CD4-positive, alpha-beta T cell treated with Interferon gamma for 1 hour (primary cell): Measurements from ENCODE around the gene HOXC9.
A peak's percentile ranks its signal among the peaks of the same experiment; 100 is the strongest.

Experiments used
- DNase-seq: peaks from one replicate; pipeline ENCODE4 v3.0.0-alpha.2; 2020

HOXC9 gene

DNA sequence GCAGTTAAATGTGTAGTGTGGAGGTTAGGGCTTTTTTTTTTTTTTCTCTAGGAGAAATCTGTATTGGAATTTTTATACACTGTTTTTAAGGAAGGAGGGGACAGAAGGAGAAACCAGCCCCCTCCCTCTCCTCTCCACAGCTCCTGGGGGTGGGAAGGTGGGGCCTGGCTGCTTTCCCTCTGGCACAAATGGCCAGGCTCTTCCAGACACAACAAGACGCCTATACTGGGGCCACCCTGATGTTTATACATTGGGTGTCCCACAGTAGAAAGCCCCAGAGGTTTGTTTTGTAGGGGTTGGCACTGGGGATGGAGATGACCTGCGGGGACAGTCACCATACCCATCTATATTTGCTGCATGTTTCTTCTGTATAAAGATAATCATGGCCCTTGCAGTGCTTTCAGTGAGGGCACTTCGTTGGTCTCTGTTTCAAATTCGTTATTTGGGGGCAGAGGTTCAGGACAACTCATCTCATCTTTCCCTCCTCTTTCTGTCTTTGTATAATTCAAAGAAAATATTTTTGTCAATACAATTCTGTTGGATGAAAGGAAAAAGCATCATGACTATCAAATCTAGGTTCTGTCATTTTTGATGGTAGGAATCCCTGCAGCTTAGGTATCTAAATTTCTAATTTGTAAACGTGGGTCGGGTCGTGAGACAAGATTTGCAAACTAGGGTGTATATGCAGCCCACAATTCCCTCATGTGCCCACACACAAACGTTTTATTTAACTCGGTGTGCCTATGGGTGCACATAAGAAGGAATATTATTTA lies 23.0 kb upstream of the HOXC9 start:
- no peak for DNase-seq

DNA sequence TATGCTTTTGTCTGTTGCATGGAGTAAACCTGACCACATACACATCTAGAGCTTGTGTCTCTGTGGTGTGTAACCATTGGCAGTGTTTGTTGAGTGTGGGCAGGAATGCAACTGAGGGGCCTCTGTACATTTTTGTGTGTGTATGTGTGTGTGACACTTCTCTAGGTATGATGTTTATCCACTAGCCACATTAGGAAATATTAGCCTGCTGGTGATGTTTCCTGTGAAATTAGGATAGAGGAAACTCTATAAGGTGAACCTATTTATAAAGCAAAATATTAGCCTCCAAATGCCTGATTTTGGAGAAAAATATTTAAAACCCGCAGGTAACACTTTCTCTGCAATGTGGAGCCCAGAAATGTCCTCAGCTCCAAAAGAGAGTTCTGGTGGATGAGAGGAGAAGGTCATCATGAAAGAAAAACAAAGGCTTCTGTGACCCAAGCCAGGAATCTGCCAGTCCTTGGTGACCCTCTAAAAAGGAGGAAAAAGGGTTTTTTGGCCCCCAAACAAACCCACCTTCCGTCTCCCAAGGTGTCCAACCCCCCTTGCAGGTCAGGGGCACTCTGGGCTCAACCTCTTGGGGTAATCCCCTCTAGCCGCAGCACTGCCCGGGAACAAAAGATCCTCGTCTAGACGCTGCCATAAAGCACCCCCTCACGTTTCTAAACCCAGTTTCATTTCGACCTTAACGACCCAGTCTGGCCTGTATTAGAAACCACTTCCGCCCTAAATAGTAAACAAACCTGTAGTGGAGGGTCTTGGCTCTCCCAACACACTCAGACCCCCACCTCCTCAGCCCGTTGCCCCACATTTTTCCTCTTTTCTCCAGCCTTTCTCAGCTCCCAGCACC lies 22.1 kb upstream of the HOXC9 start:
- no peak for DNase-seq

DNA sequence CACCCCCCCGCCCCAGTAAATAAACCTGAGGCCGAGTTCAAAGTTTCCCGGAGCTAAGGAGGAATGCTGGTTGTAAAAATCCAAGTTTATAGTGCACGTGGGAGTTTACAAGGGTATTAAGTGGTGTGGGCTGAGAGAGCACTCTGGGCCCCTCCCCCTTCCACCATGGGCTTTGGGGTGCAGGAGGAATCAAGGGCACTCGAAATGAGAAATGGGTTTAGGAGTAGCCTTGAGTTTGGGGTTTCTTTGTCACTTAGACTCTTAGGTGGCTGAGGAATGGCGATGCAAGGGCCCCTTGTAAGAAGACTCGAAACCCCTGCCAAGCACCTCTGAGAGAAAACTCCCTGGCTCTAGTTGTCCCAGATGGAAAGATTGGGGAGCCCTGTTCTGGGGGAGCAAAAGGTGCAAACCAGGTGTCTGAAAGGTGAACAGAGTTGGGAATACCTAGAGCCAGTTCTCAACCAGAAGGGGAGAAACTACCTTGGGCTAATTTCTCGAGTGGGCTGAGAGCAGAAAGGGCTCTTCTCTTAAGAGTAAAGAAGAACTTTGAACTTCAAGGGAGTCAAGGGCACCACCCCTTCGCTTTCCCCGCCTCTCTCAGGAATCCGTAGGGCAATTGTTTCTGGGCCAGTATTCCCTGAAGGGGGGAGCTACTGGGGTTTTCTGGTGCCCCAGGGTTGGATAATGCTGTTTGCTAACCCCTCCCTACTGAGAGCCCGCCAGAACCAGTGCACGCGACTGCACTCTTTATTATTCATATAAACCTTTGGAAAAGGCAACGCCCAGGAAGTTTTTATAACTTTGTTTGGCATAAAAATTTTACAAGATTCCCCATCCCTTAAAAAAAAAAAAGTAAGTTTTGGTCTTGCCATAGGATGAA lies 21.2 kb upstream of the HOXC9 start:
- DNase-seq, result no peak

GRCh38 chr12:53980104-53980801 lies 19.7 kb upstream of the HOXC9 start:
- no peak for DNase-seq

DNA sequence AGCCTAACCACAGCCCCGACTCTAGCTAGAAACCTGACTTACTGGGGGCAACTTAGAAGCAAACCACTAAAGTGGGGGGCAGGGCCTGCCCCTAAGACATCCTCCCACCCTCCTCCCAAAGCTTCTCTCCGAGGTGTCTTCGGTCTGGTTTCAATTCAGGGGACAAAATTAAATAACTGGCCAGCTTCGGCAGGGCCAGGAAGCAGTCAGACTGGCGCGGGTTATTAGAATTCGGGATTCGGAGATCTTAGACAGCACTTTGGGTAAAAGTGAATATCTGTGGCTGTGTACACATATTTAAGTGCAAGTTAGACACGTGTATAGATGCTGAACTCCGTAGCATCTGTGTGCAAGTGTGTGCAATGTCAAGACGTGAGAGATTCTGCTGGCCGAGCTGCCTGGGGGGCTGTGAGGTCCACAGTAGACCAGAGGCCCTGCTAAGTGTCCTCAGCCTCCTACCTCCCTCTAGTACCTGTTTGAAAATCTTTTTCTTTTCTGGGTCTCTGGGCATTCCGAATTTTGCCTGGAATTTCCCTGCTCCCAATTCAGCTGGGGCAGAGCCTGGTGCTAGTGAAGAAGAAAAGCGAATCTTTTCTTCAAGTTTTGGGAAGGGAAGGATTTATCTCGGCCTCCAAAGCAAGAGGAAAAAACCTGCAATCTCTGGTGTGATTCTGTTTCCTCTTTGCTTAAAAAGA lies 19.0 kb upstream of the HOXC9 start:
- no peak for DNase-seq

DNA sequence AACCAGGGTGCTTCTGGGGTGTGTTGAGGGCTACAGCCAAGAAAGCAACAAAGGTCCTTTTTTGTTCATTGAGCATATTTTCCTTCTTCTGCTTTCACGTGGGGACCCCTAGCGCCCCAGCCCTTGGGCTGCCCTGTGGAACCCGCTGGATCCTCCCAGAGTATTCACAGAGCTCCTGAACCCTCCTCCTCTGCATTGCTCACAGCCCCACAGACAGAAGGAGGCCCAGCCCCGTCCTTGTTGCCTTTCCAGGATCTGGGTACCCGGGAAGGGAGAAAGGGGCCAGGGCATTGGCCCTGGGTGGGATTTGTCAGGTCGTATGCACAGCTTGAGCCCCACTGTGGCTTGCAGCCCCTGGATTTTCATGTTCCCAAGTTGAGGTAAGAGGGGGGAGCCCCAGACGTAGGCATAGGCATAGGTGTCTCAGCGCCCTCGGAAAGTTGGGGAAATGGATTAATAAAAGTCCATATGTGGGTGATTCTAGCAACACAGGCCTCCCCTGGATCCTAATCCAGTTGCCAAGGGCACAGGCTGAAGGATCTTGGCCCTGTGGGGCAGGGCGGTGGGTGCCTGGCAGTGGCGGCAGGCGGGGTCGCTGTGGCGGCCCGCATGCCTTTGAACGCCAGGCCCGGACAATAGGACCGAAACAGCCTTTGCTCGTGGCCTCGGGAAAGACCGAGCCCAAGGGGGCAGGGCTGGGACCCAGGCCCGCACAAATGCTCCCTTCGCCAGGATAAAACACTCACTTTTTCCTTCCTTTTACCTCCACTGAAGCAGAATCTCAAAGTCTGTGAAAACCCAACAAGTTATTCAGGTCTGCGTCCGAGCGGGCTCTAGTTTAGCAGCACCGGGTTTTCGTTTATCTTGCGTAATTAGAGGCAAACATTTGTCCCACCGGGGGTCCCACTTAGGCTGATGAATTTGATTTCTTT lies 18.1 kb upstream of the HOXC9 start:
- DNase-seq, result no peak

GRCh38 chr12:53982648-53983567 lies 17.1 kb upstream of the HOXC9 start:
- DNase-seq, result no peak

DNA sequence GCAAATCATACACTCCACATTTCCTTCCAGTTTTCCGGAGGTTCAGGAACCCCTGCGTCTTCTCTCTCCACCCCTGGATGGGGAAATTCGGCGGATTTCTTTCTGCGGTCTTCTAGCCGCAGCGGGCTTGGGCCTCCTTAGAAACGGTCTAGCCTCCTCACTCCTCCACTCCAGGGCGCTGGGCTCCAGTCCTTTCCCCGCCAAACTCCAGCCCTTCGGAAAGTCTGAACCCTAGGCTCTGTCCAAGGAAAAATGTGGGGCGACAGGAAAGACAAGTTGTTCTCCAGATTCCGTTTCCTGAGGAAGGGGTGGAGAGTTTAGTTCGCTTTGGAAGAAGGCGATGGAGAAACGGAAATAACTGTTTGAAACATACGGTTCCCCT lies 16.4 kb upstream of the HOXC9 start:
- no peak for DNase-seq

DNA sequence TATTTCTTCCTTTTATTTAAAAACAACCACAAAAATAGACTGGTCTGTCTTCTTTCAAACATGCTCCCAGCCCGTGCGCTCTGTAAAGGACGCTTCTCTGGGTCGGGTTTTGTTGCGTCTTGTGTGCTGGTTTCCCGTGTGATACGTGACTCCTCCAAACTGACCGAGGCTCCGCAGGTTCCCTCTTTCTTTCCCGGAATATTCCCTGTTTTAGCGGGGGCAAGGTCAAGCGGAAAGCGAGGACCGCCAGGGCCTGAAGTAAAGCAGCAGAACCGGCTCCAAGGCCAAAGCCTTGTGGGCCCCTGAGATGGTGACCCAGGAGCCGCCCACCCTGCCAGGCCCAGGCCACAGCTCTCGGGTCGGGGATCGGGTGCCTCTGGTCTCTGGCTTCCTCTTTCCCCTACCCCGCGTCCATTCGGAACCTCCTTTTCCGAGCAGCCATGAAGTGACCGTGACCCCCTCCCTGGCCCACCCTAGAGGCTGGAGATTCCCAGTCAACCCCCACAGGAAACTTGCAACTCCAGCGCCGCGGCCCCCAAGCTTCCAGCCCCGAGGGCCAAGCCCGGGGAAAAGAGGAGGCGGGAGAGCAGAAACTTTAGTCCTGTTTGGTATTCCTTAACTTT lies 15.9 kb upstream of the HOXC9 start:
- DNase-seq, result no peak

DNA sequence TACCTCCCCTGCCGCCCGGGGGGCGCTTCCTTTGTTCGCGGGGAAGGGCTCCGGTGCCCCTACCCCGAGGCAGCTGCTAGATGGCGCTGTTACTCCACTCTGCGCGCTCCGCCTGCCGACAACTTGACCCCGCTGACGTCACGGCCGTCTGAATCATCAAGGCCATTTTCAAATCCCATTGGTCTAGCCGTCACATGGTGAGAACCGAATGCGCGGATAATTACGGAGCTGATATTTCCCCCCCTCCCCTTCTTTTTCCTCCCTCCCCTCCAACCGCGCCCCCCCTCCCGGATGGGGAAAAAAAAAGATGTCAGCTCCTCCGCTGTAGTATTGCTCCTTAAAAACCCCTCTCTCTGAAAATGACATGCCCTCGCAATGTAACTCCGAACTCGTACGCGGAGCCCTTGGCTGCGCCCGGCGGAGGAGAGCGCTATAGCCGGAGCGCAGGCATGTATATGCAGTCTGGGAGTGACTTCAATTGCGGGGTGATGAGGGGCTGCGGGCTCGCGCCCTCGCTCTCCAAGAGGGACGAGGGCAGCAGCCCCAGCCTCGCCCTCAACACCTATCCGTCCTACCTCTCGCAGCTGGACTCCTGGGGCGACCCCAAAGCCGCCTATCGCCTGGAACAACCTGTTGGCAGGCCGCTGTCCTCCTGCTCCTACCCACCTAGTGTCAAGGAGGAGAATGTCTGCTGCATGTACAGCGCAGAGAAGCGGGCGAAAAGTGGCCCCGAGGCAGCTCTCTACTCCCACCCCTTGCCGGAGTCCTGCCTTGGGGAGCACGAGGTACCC lies 14.9 kb upstream of the HOXC9 start, which contains the start of gene HOXC10:
HOXC10 (plus strand) TSS at position 246 of the 791 bp plus-strand sequence; CDS start at position 360, 114 bp downstream.
- DNase-seq, result peak; percentile 79

DNA sequence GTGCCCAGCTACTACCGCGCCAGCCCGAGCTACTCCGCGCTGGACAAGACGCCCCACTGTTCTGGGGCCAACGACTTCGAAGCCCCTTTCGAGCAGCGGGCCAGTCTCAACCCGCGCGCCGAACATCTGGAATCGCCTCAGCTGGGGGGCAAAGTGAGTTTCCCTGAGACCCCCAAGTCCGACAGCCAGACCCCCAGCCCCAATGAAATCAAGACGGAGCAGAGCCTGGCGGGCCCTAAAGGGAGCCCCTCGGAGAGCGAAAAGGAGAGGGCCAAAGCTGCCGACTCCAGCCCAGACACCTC lies 14.3 kb upstream of the HOXC9 start:
- no peak for DNase-seq

DNA sequence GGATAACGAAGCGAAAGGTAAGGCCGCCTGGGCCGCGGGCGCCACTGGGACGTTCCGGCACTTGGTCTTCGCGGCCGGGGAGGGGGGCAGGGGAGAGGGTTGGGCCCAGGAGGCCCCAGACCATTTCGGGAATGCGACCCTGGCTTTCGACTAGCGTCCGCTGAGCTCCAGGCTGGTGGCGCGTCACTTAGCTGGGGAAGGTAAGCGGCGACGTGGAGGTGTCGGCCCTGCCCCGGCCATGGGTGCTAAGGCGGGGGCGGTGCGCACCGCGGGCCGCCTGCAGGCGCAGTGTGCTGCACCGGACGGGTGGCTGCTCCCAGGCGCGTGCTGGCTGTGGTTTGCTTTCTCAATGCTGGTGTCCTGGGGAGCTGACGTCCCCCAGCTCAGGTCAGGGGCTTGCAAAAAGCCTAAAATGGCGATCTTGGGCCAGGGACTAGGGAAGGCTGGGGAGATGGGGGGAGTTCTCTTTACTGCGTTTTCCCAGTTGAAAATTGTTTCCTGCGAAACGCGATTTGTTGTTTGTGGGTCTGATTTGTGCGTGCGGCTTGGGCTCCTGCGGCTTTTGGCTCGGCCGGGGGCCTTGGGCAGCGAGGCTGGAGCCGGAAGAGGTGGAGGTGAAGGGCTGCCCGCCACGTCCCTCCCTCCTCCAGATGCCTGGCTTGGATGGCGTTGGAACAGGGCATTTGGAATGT lies 13.8 kb upstream of the HOXC9 start:
- DNase-seq, result no peak

DNA sequence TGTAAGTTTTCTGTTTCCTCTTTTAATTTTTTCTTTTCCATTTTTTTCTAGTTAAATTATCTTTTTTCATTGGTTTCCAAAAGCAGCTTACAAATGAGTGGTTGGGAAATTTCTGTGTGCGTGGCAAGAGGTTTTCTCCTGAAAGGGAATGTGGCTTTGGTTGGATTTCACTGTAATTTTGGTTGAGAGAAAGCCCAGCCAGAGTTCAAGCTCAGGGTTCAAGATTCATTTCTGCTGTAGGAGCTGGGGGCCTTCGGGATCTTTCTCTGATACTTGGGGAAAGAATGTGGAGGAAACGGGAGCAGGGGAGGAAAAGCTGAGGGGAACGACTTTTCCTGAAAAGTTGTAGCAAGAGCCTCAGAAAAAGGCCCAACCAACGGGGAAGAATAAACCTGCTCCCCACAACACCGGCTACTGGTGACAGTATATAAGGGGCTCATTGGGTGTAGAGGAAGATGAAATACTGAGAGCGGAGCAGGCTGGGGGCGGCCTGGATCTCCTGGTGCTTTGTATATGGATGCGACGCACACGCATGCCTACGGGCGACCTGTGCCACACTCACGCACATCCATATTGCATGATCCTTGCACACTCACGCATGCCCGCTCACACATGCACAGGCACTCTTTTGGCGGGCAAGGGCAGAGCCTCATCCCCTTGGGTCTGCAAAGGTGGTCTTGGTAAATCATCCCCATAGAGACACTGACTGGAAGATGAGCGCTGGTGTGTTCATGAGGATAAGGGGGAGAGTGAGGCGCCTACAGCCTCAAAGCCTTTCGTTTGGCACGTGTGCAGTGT lies 13.1 kb upstream of the HOXC9 start:
- no peak for DNase-seq

- DNase-seq, result no peak
Observed at GRCh38 chr12:53987787-53988230, 12.2 kb upstream of the HOXC9 start.

GRCh38 chr12:53988541-53989226 lies 11.3 kb upstream of the HOXC9 start:
- no peak for DNase-seq
